HG02642 (cell line): Measurements from ENCODE around the gene RXFP1.
"Not testable (repeated sequence)": the region's sequence is repeated elsewhere in the genome, so short reads cannot be mapped to it uniquely, and the experiment has no call there.

ENCODE experiments used
- ATAC-seq: cut with Tn5 transposase; IDR thresholded peaks from one replicate; pipeline ENCODE4 v1.9.1; 2021; ENCODE audit warnings: mild to moderate bottlenecking; ENCODE audit not compliant: unreplicated experiment, poor library complexity

Gene RXFP1

DNA sequence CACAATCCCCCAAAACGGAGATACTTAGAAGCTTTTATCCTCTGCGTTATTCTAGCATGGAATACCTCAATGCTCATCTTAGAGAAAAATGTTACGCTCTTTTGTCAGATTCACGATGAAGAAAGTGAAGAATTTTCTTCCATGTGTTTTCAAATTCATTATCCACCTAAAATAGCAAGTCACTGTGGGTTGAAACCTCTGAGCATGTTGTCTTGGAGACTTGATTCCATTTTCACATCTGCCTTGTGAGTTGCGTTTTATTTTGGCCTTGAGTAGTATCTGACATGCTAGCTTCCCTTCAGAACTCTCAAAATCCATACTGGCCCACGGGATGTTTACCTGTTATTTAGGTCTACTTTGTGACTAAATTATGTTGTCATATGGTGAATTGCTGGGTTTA, 83.7 kb downstream of the RXFP1 start:
- ATAC-seq, result no peak

DNA sequence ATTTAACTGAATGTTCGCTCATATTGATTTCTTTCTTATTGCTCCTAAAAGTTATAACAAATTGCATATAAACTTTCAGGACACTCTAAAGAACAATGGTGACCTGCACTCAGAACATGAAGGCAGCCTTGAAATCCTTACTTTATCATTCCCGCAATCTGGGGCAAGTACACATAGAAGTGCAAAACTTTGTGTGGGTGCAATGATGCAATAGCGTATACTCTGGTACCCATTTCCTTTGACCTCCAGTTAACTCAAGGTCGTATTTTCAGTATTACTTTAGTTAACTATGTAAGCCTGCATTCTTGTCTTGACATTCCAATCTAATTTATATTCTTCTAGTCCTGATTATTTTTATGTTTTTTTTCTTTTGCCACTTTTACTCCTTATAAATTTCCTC, 85.3 kb downstream of the RXFP1 start:
- no peak for ATAC-seq

DNA sequence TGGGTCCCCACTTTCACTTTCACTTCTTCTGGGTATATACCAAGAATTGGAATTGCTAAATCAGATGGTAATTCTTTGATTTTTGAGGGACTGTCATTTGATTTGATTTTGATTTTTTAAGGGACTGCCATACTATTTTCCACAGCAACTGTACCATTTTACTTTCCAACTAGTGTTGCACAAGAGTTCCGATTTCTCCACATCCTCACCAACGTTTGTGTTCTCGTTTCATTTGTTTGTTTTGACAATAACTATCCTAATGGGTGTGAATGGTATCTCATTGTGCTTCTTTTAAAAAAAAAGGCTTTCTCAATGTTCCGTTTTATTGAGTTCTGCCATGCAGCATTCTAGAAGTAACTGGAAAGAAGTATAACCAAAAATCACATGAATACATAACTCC, 87.4 kb downstream of the RXFP1 start:
- ATAC-seq, result no peak

DNA sequence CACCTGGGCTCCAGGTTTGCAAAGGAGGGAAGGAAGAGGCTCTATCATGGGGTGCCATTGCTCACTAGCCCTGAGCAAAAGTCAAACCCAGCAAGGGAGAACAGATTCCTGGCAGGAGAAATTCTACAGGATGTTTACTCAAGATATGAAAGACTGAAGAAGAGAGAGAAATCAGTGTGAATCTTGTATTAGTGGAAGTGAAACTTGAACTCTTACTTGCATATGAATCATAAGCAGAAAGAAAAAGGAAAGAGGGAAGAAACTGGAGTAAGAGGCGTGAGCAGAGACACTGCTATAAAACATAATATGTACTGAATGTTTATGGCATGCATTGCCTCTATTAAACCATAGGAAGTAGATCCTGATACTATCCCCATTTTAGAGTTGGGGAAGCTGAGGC, 89.1 kb downstream of the RXFP1 start:
- ATAC-seq, result peak; percentile 90

DNA sequence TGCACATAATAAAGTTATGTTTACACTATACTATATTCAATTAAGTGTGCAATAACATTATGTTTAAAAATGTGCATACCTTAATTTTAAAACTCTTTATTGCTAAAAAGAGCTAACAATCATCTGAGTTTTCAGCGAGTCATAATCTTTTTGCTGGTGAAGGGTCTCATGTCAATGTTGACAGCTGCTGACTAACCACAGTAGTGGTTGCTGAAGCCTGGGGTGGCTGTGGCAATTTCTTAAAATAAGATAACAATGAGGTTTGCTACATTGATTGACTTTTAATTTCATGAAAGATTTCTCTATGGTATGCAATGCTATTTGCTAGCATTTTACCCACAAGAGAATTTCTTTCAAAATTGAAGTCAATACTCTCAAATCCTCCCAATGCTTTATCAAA, 91.4 kb downstream of the RXFP1 start:
- no peak for ATAC-seq

DNA sequence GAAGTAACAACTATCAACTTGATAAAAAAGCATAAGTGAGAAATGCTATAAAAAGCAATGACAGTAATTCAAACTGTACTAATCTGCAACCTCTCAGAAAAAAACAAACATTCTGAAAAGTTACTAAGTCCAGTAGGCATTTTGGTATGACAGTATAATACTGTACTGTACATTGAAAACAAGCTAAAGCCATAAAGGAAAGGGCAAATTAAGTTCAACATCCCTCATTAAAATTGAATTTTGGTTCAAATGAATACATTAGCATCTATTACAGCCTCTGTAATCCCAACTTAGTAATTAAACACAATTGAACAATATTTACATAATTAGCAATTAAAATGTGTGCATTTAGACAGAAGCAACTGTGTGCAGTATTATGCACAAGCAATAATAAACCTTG, 96.3 kb downstream of the RXFP1 start:
- no peak for ATAC-seq

DNA sequence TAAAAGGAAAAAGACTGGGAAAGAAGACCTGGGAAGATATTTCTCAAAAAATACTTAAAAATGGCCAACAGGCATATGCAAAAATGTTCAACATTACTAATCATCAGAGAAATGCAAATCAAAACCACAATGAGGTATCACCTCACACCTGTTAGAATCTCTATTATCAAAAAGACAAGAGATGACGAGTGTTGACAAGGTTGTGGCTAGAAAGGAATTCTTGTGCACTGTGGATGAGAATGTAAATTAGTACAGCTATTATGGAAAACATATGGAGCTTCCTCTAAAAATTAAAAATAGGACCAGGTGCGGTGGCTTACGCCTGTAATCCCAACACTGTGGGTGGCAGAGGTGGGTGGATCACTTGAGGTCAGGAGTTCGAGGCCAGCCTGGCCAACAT, 100.0 kb downstream of the RXFP1 start:
- no peak for ATAC-seq

DNA sequence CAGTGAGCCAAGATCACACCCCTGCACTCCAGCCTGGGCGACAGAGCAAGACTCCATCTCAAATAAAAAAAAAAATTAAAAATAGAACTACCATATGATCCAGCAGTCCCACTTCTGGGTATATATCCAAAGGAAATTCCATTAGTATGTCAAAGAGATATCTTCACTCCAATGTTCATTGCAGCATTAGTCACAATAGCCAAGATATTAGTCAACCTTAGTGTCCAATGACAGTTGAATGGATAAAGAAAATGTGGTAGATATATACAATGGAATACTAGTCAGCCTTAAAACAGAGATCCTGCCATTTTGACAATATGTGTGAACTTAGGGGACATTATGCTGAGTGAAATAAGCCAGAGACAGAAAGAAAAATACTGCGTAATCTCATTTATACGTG, 100.6 kb downstream of the RXFP1 start:
- ATAC-seq, result no peak

DNA sequence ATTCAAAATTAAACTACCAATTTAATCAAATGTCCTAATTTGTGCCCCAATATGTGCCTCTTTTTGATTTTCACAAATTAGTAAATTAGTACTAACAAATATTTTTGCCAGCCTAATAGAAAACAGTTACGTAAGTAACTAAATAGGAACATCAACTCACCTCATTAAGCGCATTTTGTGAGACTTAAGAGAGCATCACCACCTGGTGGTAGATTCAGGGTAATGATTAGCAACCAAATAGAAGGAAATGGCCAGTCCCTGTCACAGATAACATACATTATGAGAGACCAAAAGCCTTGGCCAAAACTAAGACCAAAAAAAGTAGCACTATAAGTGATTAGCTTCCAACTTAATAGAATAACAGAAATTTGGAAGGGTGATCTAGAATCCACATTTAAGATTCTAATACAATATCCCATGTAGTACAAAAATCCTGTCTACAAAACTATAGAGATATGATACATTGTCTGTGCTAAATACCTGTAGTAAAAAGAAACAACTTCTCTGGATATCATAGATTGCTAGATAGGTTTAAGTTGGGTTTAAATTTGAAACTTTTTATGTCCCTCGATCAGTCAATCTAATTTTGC, 103.3 kb downstream of the RXFP1 start:
- peak; percentile 92 for ATAC-seq

DNA sequence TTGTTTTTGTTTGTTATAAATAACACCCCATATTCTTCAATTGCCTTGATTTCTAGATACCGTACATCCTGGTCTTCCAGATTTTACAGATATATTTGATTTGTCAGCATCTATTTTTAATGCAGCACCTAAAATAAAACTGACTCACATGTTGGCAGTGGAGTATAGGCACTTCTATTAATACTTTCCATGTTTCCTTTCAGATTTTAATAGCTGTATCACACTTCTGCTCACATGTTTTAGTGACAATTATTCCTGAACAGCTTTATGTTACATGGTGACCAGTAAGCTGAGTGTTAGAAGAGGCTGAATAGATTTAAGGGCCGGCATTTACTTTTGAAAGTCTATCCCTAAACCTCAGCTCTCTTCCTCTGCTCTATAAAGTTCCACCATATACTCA, 103.9 kb downstream of the RXFP1 start:
- ATAC-seq, result no peak

DNA sequence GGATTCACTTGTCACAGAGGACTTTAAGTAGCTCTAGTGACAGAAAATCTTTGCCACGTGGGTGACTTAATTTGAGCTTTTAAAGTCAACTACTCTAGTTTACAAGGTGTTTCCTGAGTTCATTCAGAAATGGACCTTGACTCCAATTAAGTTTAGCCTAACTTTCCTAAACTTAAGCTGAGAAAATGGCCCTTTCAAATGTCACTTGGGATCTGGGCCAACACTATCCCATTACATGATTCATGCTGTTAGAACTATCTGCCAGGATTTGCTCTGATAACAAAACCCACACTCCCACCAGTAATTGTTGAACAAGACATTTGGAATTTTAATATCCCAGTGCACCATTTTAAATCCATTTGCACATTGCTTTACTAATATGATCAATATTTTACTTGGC, 109.2 kb downstream of the RXFP1 start:
- ATAC-seq, result no peak

DNA sequence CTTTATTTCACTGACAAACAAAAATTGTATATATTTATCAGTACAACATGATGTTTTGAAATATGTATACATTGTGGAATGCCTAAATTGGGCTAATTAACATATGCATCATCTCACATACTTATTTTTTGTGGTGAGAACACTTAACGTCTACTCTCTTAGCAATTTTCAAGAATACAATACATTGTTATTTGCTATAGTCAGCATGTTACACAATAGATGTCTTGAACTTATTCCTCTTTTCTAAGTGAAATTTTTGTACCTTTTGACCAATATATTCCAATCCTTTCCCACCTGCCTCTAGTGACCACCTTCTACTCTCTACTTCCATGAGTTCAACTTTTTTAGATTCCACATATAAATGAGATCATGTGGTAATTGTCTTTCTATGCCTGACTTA, 114.9 kb downstream of the RXFP1 start:
- no peak for ATAC-seq

DNA sequence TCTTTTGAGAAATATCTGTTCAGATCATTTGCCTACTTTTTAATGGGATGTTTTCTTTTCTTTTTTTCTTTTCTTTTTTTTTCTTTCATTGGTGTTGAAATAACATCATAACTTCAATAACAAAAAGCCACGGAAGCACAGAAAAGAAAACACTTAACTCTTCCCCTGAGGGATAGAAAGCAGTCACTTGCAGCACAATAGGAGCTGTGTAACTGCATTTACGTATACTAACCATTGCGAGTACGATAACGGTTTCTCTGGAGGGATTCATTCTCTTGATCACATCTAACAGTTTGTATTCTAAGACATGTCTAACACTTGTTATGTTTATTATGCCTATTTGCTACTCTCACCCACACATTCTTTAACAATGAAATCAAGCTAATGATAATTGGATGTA, 122.7 kb downstream of the RXFP1 start:
- no peak for ATAC-seq

DNA sequence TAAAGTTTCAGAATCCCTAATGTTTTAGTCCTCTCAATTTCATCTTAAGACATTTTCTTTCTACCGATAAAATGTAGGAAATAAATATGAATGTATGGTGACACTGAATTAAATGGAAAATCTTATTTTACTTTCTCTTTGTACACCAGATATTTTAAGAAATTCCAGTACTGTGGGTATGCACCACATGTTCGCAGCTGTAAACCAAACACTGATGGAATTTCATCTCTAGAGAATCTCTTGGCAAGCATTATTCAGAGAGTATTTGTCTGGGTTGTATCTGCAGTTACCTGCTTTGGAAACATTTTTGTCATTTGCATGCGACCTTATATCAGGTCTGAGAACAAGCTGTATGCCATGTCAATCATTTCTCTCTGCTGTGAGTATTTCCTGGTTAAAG, 123.1 kb downstream of the RXFP1 start:
- no peak for ATAC-seq

DNA sequence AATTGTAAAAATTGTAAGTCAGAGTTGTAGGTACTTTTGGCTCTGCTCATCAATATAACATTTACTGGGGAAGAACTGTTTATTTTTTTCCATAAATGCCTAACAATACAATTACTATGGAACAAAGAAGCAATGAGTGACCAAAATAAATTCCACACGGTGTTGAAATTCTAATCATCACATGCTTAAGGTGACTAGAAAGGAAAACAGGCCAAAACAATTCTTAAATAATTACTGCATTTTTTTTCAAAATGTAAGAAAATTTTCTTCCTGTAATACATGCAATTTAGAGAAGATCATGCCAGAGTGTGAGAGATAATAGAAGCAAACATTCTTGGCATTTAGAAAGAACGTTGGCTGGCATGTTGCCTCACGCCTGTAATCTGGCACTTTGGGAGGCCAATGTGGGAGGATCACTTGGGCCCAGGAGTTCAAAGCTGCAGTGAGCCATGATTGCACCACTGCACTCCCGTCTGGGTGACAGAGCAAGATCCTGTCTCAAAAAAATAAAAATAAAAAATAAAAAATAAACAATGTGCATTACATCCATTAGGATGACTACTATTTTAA, 127.5 kb downstream of the RXFP1 start:
- ATAC-seq, result no peak

DNA sequence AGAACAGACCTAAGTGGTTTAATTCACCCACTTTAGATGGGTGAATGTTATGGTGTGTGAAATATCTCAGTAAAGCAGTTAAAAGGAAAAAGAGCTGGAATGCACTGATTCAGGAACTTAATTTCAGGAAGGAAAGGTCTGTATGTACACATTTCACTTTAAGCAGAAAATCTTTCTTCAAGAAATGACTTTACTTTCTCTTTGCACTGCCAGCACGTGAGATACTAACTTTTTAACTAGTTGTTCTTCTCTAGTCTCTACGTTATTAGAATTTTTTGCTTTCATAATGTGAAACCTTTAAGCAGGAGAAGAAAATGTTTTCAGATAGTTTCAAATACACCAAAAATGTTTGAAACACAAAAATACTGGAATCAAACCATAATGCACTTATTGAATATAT, 131.2 kb downstream of the RXFP1 start:
- ATAC-seq, result no peak

DNA sequence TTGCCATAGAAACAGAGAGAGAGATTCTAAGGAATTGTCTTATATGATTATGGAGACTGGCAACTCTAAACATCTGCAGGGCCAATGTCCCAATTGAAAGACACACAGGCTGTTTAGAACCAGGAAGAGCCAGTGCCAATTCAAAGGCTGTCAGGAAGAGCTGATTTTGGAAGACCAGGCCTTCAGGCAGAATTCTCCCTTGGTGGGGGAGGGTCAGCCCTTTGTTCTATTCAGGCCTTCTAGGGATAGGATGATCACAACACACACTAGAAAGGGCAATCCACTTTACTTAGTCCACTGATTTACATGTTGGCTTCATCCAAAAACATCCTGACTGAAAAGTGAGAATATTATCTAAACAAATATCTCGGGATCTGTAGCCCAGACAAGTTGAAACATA, 134.8 kb downstream of the RXFP1 start:
- no peak for ATAC-seq

DNA sequence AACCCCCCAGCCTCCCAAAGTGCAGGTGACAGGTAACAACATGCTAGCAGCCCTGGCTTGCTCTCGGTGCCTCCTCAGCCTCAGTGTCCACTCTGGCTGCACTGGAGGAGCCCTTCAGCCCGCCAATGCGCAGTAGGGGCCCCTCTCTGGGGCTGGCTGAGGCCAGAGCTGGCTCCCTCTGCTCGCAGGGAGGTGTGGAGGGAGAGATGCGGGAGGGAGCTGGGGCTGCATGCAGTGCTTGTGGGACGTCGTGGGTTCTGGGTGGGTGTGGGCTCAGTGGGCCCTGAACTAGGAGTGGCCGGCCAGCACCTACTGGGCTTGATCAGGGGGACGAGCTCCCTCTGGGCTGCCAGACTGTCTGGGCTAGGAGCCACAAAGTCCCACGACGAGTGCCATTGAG, 135.6 kb downstream of the RXFP1 start:
- no peak for ATAC-seq

DNA sequence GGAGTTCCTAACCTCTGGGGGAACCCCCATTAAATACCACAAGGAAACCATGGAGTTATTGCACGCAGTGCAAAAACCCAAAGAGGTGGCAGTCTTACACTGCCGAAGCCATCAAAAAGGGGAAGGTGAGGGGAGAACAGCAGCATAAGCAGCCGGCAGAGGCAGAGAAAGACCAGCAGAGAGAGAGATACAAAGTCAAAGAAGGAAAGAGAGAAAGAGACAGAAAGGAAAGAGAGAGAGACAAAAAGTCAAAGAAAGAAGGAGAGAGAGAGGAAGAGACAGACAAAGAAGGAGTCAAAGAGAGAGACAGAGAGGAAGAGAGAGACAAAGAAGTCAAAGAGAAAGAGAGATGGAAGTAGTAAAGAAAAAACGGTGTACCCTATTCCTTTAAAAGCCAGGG, 141.6 kb downstream of the RXFP1 start:
- not testable (repeated sequence) for ATAC-seq

DNA sequence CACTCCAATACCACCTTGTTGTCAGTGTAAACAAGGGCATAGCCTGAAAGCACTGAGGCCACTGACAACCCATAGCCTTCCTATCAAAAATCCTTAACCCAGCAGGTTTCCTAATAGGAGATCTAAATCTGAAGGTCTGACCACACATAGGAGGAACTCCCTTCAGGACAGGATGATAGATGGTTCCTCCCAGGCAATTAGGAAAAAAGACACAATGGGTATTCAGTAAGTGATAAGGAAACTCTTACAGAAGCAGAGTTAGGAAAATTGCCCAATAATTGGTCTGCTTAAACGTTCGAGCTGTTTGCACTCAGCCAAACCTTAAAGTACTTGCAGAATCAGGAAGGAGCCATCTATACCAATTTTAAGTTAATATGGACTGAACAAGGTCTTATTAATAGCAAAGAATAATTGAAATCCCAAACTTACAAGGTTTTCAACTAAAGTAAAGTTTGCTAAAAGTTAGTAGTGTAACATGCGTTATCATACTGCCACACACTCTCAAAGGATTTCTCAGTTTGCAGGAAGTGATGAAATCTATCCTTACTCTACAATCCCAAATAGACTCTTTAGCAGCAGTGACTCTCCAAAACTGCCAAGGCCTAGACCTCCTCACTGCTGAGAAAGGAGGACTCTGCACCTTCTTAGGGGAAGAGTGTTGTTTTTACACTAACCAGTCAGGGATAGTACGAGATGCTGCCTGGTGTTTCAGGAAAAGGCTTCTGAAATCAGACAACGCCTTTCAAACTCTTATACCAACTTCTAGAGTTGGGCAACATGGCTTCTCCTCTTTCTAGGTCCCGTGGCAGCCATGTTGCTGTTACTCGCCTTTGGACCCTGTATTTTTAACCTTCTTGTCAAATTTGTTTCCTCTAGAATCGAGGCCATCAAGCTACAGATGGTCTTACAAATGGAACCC, 142.3 kb downstream of the RXFP1 start:
- not testable (repeated sequence) for ATAC-seq

DNA sequence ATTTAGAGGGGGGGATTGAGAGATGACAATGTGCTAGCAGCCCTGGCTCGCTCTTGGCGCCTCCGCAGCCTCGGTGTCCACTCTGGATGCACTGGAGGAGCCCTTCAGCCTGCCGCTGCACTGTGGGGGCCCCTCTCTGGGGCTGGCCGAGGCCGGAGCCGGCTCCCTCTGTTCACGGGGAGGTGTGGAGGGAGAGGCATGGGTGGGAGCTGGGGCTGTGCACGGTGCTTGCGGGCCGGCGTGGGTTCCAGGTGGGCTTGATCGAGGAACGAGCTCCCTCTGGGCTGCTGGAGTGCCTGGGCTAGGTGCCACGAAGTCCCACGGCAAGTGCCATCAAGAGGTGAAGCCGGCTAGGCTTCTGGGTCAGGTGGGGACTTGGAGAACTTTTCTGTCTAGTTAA, 143.1 kb downstream of the RXFP1 start:
- ATAC-seq, result no peak

DNA sequence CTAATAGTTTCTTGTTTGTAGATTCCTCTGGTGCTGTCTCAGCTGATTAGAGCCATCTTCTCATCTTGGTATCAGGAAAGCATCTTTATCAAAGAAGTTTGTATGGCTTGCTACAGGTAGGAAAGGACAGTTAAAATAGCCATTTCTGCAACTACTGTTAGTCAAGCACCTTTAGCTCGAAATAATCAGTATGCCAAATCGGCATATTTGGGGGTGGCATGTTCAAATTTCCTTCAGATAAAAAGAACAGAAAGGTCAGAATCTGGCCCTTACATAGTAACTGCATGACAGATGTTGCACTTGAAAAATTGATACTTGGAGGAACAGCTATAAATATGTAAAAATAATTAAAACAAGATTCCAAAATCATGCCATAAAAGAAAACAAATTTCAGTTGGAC, 145.2 kb downstream of the RXFP1 start:
- ATAC-seq, result no peak
